Tracheal epithelial cell (primary cell): ENCODE data around the gene VSX2. TPM values are rescaled to one million over a fixed set of nuclear protein-coding genes. Genes with fewer than 3 reads are reported as not detected.

Experiments
- total RNA-seq: library from RNA; depleted of rRNA; stranded (reverse); fragments of >200 nt; gene quantifications from 2 replicates; pipeline ENCODE4 v1.2.1, GENCODE V29; 2014

VSX2 gene
- total RNA-seq = under 0.01 TPM in 1 of 2 replicates, not detected in the other

GRCh38 chr14:74238974-74239847 lies at the start of gene VSX2:
Gene VSX2 (plus strand): TSS chr14:74239449. CDS start chr14:74239562, 113 bp downstream.

GRCh38 chr14:74302634-74303569 lies 63.7 kb downstream of the VSX2 start, which contains the start of gene ABCD4:
Gene ABCD4 (minus strand): TSS chr14:74302934. CDS start chr14:74302912, 22 bp downstream.

Other genes starting within 250 kb of the VSX2 start
- gene ENTPD5, start 220.2 kb upstream of the VSX2 start, total RNA-seq = 10.8 and 17.3 TPM in 2 replicates
- 0.72 and 1.3 TPM in 2 replicates for gene BBOF1, start 220.1 kb upstream of the VSX2 start, total RNA-seq
- 12.8 and 23.4 TPM in 2 replicates for gene ALDH6A1, start 155.0 kb upstream of the VSX2 start, total RNA-seq
- 1.7 and 7.0 TPM in 2 replicates for gene LIN52, start 154.5 kb upstream of the VSX2 start, total RNA-seq
- 19.0 and 21.0 TPM in 2 replicates for gene ABCD4, start 63.5 kb downstream of the VSX2 start, total RNA-seq
- not detected in 2 replicates for gene VRTN, start 109.0 kb downstream of the VSX2 start, total RNA-seq
- under 0.01 TPM in 1 of 2 replicates, not detected in the other for gene SYNDIG1L, start 186.8 kb downstream of the VSX2 start, total RNA-seq